Measurements from ENCODE around the gene MYO3A. TPM values are rescaled to one million over a fixed set of nuclear protein-coding genes. Genes with fewer than 3 reads are reported as not detected.

The MYO3A gene
- total and polyA plus RNA-seq, 2 donors (not counting 3 experiments of a cell fraction or from before 2014, with no cell fraction given) = not detected

DNA sequence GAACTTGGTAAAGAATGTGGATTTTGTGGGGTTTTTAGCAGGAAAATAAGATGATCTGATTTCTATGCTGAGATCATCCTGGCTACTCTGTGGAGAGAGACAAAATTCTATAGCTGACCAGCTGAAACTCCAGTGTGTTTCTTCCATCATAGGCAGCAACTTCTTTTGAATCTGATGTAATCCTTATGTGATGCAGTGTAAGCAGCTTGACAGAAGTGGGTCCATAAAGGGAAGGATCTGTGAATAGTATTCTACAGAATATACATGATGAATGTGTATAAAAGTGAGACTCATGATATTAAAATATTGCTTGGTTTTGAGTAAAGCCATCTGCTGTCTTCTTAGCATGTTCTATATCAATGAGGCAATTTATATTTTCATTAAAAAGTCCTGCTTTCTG lies 4.4 kb downstream of the MYO3A start:
- DNase-seq (ENCODE audit: low read depth, low spot score) (no peak), FAIRE-seq (no peak)
- ChIA-PET CTCF (interaction anchor here (0.6 kb wide), 1 partner anchor 1596 kb away, joined by 3 read pairs; no protein-coding TSS in a partner anchor), POLR2A (no interaction called here)
- no peak overlapping the region for H3K27ac ChIP-seq (ENCODE audit: insufficient read depth, low read depth, low read length)
- no peaks in the 10 kb centered on the region for H3K36me3 ChIP-seq (ENCODE audit: control insufficient read depth in 2 of 2, extremely low read depth in 1 of 2, insufficient read depth in 2 of 2, low read length in 2 of 2)
- no peaks in the 10 kb centered on the region for H3K27me3 ChIP-seq (ENCODE audit: control insufficient read depth in 2 of 2, insufficient read depth in 2 of 2, low read length in 2 of 2)
- no peak overlapping the region for H2AFZ ChIP-seq (ENCODE audit: low read depth, low read length)
- no peak overlapping the region for H3K9ac ChIP-seq (replicated peaks; ENCODE audit: extremely low read depth, insufficient read depth, low read length)
- H3K4me3 ChIP-seq (replicated peaks in 1 of 3; ENCODE audit: insufficient read depth in 1 of 3, low read depth in 1 of 3, low read length in 3 of 3) = no peak overlapping the region
- intact Hi-C loops (cut with micrococcal nuclease) (no loop called here), dilution Hi-C loops (cut with MboI; ENCODE audit: extremely low pct_ligation_motif_present, low sequenced_read_pairs) (no loop called here)
- no peaks in the 10 kb centered on the region for H4K20me1 ChIP-seq (replicated peaks; ENCODE audit: control insufficient read depth, extremely low read depth, insufficient read depth, low read length)
- H3K79me2 ChIP-seq (ENCODE audit: control insufficient read depth, insufficient read depth, low read length) = no peaks in the 10 kb centered on the region
- H3K9me1 ChIP-seq (replicated peaks; ENCODE audit: control insufficient read depth, extremely low read depth, insufficient read depth, low read length) = no peaks in the 10 kb centered on the region
- H3K4me1 ChIP-seq (ENCODE audit: control insufficient read depth, extremely low read depth, insufficient read depth, low read length) = no peaks in the 10 kb centered on the region
- H3K4me2 ChIP-seq (ENCODE audit: insufficient read depth, low read length) = no peak overlapping the region
- H3K9me3 ChIP-seq (replicated peaks; ENCODE audit: control insufficient read depth, insufficient read depth, low read length) = no peaks in the 10 kb centered on the region
- TF ChIP-seq, protein P1, sequence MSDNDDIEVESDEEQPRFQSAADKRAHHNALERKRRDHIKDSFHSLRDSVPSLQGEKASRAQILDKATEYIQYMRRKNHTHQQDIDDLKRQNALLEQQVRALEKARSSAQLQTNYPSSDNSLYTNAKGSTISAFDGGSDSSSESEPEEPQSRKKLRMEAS (IDR thresholded peaks at IDR 0.05; ENCODE audit: insufficient read depth, insufficient read length) = no peak
- no peak for TF ChIP-seq GATA2 (IDR thresholded peaks at IDR 0.05; ENCODE audit: insufficient read depth, insufficient read length, low read depth, low read length)
- no TSS peak for BruUV-seq (replicated peaks)

DNA sequence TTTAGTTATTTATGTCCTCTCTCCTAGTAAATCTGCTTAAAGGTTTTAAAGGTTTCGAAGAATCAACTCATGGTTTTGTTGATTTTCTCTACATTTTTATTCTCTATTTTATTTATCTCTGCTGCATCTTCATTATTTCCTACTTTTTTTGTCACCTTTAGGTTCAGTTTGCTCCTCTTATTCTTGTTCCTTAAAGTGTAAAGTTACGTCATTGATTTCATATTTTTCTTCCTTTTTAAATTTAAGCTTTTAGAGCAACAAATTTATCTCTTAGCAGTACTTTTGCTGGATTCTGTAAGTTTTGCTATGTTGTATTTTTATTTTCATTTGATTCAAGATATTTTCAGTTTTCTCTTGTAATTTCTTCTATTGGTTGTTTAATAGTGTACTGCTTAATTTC lies 10.7 kb downstream of the MYO3A start:
- Histone ChIP-seq H3K27me3 (ENCODE audit: control insufficient read depth in 2 of 2, insufficient read depth in 2 of 2, low read length in 2 of 2) (no peaks in the 10 kb centered on the region), H3K4me2 (ENCODE audit: insufficient read depth, low read length) (no peak overlapping the region), H3K9me3 (replicated peaks; ENCODE audit: control insufficient read depth, insufficient read depth, low read length) (no peaks in the 10 kb centered on the region), H4K20me1 (replicated peaks; ENCODE audit: control insufficient read depth, extremely low read depth, insufficient read depth, low read length) (no peaks in the 10 kb centered on the region), H3K4me3 (replicated peaks in 1 of 3; ENCODE audit: insufficient read depth in 1 of 3, low read depth in 1 of 3, low read length in 3 of 3) (no peak overlapping the region), H3K9ac (replicated peaks; ENCODE audit: extremely low read depth, insufficient read depth, low read length) (no peak overlapping the region), H2AFZ (ENCODE audit: low read depth, low read length) (no peak overlapping the region), H3K36me3 (ENCODE audit: control insufficient read depth in 2 of 2, extremely low read depth in 1 of 2, insufficient read depth in 2 of 2, low read length in 2 of 2) (no peaks in the 10 kb centered on the region), H3K9me1 (replicated peaks; ENCODE audit: control insufficient read depth, extremely low read depth, insufficient read depth, low read length) (no peaks in the 10 kb centered on the region), H3K4me1 (ENCODE audit: control insufficient read depth, extremely low read depth, insufficient read depth, low read length) (no peaks in the 10 kb centered on the region), H3K27ac (ENCODE audit: insufficient read depth, low read depth, low read length) (no peak overlapping the region), H3K79me2 (ENCODE audit: control insufficient read depth, insufficient read depth, low read length) (no peaks in the 10 kb centered on the region)
- dilution Hi-C loops (cut with MboI; ENCODE audit: extremely low pct_ligation_motif_present, low sequenced_read_pairs) = no loop called here
- POLR2A ChIA-PET = no interaction called here
- no peak for FAIRE-seq
- no peak for DNase-seq (ENCODE audit: low read depth, low spot score)
- CTCF ChIA-PET = no interaction called here
- no TSS peak for BruUV-seq (replicated peaks)
- intact Hi-C loops (cut with micrococcal nuclease) = no loop called here
- TF ChIP-seq POLR2A (IDR thresholded peaks at IDR 0.05; ENCODE audit: low read depth, low read length) (no peak), POLR2AphosphoS5 (IDR thresholded peaks at IDR 0.05; ENCODE audit: insufficient read depth, low read depth, low read length) (no peak), GATA2 (IDR thresholded peaks at IDR 0.05; ENCODE audit: insufficient read depth, insufficient read length, low read depth, low read length) (no peak), EZH2 (IDR thresholded peaks at IDR 0.05; ENCODE audit: borderline replicate concordance, low read depth, low read length, severe bottlenecking) (no peak), FOS (IDR thresholded peaks at IDR 0.05; ENCODE audit: borderline replicate concordance, insufficient read depth, low read length) (no peak), JUN (IDR thresholded peaks at IDR 0.05; ENCODE audit: borderline replicate concordance, insufficient read depth, insufficient read length, low read depth) (no peak), MYC (IDR thresholded peaks at IDR 0.05; ENCODE audit: low read depth, low read length) (no peak)
- TF ChIP-seq, protein P2, sequence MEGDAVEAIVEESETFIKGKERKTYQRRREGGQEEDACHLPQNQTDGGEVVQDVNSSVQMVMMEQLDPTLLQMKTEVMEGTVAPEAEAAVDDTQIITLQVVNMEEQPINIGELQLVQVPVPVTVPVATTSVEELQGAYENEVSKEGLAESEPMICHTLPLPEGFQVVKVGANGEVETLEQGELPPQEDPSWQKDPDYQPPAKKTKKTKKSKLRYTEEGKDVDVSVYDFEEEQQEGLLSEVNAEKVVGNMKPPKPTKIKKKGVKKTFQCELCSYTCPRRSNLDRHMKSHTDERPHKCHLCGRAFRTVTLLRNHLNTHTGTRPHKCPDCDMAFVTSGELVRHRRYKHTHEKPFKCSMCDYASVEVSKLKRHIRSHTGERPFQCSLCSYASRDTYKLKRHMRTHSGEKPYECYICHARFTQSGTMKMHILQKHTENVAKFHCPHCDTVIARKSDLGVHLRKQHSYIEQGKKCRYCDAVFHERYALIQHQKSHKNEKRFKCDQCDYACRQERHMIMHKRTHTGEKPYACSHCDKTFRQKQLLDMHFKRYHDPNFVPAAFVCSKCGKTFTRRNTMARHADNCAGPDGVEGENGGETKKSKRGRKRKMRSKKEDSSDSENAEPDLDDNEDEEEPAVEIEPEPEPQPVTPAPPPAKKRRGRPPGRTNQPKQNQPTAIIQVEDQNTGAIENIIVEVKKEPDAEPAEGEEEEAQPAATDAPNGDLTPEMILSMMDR (IDR thresholded peaks at IDR 0.05; ENCODE audit: extremely low read depth in 1 of 2, insufficient read depth in 1 of 2, low read depth in 1 of 2, low read length in 2 of 2) = no peak
- TF ChIP-seq, protein P1 (IDR thresholded peaks at IDR 0.05; ENCODE audit: insufficient read depth, insufficient read length) = no peak

Data from endothelial cell of umbilical vein (primary cell).